HG03571 (cell line): ENCODE results near the gene ADAMTS8.

Experiments
- ATAC-seq: cut with Tn5 transposase; IDR thresholded peaks from one replicate; pipeline ENCODE4 v1.9.1; 2021; ENCODE audit not compliant: unreplicated experiment

ADAMTS8 gene

DNA sequence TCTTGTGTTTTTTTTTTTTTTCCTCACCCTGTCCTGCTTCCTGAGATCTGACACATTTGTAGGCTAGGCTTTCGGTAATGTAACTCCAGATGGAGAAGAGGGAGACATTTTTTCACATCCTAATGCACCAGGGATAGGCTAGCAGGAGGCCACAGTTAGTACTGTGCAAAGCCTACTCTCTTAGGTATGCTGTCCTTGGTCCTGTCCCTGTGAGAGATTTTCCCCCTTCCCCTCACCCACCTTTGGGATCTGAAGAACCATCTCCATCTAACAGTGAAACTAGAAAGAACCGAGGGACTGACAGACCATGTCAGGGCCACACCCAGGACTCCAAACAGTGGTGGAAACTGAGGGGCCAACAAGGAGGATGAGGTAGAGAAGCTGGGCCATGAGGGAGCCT lies 29.2 kb downstream of the ADAMTS8 start:
- ATAC-seq = no peak

DNA sequence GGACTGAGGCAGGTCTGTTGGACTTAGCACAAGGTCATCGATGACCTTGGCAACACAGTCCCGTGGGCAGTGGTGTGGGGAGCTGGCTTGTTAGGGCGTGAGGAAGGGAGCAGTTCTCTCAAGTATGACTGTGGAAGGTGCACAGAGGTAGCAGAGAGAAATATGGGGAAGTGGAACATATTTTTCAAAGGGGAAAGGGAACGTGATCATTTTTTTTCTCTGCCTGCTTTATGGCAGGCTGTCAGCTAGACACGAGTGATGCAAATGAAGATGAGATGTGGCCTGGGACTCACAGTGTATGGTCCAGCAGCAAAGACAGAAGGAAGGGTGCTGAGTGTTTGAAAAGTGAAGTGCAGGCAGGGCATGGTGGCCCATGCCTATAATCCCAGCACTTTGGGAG lies 30.6 kb downstream of the ADAMTS8 start:
- ATAC-seq = no peak

DNA sequence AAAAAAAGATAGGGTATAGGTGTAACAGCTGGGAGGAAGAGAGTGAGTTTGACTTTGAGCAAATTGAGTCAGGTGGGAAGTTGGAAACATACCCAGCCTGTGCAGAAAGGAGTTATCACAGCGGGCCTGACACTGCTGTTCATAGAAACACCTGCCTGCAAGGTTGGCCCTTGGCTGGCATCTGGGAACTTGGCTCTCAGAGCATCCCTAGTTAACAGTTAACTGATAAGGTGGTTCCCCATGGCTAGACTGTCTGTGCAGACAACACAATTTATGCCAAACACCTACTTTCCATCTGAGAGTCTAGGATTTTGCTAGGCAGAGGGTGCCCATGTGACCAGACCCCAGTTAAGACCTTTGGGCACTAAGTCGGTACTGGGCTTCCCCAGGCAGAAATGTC lies 31.4 kb downstream of the ADAMTS8 start:
- ATAC-seq = no peak

- no peak for ATAC-seq
Measured at GRCh38 chr11:130394615-130395014, 33.8 kb downstream of the ADAMTS8 start.

DNA sequence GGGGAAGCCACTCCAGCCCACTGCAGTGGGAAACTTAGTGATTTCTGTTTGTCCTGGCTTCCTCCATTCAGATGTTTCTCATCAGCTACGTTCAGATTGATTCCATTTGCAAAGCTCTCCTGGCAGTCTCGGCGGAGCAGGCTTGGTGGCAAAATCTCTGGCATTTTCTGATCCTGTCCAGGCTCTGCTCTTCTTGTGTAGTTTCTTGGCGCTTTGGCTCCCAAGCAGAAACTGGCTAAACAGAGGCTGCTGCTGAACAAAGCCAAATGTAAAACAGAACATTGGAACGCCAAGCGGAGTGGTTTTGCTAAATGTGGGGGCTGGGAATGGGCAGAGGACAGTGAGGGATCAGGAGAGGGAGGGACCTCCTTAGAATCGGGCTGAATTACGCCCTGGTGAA lies 36.7 kb downstream of the ADAMTS8 start:
- no peak for ATAC-seq

DNA sequence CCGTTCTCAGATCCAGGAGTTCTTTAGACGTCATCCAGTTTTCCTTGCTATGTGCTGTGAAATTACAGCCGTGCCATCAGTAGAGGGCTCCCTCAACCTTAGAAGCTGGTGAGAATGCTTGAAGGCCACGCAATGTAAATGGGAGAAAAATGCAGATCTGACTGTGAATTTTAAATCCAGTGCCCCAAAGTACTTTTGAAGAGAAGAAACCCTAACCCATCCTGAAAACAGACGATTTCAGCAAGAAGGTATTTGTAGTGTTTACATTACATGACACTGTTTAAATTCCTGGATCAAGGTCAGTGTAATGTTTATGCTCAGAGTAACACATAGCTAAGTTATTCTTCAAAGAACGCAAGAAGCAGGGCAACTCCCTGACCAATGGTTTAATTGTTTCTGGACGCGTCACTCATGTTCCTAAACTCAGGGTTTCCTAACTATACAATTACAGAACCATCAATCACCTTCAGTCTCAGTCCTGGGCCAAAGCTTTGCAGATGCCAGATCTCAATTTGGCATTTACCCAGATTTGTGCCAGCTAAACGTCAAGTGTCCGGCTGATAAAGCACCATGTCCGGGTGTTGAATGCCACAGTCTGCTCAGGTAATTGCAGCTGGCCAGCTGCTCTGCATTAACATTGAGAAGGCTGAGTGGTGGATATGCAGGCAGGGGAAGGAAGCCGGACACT lies 38.2 kb downstream of the ADAMTS8 start:
- no peak for ATAC-seq

GRCh38 chr11:130389335-130389935 lies 39.0 kb downstream of the ADAMTS8 start:
- no peak for ATAC-seq

- ATAC-seq = no peak
Measured at GRCh38 chr11:130388607-130389205, 39.7 kb downstream of the ADAMTS8 start.

DNA sequence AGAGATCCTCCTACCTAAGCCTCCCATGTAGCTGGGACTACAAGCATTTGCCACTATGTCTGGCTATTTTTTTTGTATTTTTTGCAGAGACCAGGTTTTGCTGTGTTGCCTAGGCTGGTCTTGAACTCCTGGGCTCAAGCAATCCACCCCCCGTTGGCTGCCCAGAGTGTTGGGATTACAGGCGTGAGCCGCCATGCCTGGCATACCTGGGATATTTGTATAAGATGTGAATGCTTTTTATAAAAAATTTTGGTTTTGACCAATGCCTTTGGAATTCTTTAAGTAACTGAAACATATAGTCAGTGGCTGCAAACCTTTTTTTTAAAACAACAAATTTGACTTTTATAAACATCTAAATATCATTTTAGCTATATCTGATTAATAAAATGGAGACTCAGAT lies 42.4 kb downstream of the ADAMTS8 start:
- no peak for ATAC-seq

GRCh38 chr11:130383344-130384211 lies 44.8 kb downstream of the ADAMTS8 start:
- ATAC-seq = no peak

DNA sequence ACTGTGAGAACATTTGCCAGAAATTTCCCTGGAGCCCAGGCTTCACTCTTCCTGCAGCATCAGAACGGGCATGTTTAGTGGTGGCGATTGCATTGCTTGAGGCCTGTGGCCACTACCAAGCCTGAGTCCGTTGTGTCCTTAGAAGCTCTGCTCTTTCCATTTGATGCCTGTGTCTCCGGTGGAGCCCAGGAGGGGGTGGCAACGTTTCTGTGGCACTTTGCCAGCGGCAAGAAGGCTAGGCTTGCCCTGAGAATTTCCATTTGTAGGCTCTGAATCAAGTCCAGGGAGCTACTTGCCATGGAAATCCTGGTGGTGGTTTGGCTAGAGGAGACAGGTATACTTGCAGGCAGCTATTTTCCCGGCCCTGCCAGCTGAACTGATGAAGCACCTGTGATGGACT lies 47.1 kb downstream of the ADAMTS8 start:
- ATAC-seq = no peak

- no peak for ATAC-seq
Measured at GRCh38 chr11:130380778-130381177, 47.6 kb downstream of the ADAMTS8 start.

DNA sequence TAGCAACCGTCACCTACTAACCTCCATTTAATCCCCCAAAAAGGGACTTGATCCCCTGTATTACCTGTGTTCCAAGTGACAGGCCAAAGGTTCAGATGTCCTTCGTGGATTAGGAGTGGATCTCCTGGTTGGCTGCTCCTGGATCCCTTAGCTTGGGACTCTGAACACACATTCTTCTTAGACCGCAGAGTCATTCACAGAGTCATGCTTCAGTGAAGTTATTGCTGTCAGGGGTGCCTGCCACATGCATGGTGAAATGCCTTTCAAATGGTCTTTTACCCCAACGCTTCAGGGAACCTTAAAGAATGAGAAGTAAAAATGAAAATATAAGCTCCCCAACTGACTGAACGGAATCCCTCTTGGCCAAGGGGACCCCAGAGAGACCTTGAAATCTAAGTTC lies 49.1 kb downstream of the ADAMTS8 start:
- no peak for ATAC-seq

GRCh38 chr11:130370845-130371590 lies 57.4 kb downstream of the ADAMTS8 start:
- ATAC-seq = no peak

DNA sequence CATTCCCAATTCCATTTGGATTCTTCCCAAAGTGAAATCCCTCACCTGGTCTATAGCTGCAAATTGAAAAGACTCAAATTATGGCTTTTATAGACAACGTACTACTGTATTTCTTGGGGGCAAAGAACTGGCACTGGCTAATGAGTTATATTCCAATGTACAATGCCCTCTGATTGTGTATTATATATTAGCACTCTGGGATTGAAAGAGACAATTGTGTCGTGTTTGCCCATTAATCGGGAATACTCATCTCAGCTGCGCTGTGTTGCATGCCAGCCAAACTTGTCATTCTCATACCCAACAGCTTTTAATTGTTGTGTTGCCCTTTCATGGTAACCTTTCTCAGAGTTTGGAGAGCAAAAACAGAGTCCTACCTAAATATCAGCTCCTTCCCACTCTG lies 58.7 kb downstream of the ADAMTS8 start:
- no peak for ATAC-seq

DNA sequence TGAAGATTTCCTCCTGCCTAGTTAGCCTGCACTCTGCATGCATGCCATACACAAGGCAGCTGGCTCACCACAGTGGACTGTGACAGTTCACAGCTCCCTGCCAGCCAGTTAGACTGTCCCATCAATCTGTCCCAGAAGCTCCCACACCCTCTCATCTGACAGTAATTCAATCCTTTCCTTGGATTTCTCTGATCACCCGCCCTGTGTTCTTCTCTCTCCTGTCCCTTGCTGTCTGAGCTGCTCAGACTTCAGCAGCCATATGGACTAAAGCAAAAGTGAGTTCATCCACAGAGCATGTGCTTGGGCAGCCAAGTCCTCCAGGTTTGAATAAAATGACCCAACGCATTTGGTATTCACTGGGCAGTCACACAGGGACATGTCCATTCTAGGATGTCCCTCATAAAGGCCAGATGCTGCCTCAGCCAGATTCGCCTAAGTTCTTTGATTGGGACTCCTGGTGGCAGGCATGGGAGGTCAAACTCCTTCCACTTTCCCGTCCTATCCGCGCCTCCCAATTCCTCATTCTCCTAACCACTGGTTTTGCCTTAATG lies 59.2 kb downstream of the ADAMTS8 start:
- ATAC-seq = no peak

DNA sequence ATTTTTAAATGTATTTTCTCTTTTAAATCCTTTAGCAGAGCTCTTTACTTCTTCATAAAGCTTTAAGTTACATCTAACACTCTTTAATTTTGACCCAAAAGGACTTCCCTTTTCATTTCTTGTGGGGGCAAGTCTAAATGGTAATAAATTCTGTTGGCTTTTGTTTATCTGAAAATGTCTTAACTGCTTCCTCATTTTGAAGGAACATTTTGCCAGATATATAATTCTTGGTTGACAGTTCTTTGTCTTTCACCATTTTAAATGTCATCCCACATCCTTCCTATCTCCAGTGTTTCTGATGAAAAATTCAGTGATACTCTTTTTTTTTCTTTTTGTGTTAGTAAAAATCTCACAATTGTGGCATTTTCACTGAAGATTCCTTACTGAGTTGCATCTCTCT lies 69.0 kb downstream of the ADAMTS8 start:
- ATAC-seq = no peak

GRCh38 chr11:130358398-130358797 lies 70.0 kb downstream of the ADAMTS8 start:
- ATAC-seq = no peak
